Stimulated activated memory B cell treated with anti-CD40 and anti-IgM and Interleukin-4, amounts not matched to agents 10 μg/mL and 1 μg/mL and 100 μg/mL, for 72 hours (primary cell): ENCODE data around the gene SCIMP.

Experiments used
- ATAC-seq: fragments of 150-1000 bp; cut with Tn5 transposase; 2 replicates; pipeline ENCODE4 v1.10.0; 2021
- H3K27ac Mint-ChIP-seq: one replicate; pipeline ENCODE4 v1.8.0; 2022; ENCODE audit warnings: mild to moderate bottlenecking, mixed read lengths
- H3K27me3 Mint-ChIP-seq: one replicate; pipeline ENCODE4 v1.8.0; 2022; ENCODE audit warnings: mixed read lengths
- H3K36me3 Mint-ChIP-seq: one replicate; pipeline ENCODE4 v1.8.0; 2022; ENCODE audit warnings: mixed read lengths
- H3K4me1 Mint-ChIP-seq: one replicate; pipeline ENCODE4 v1.8.0; 2022; ENCODE audit warnings: mixed read lengths
- H3K4me3 Mint-ChIP-seq: one replicate; pipeline ENCODE4 v1.8.0; 2022; ENCODE audit warnings: mild to moderate bottlenecking, moderate library complexity, mixed read lengths
- H3K9me3 Mint-ChIP-seq: one replicate; pipeline ENCODE4 v1.8.0; 2022; ENCODE audit warnings: mixed read lengths

The SCIMP gene

GRCh38 chr17:5234645-5235576 lies at the start of gene SCIMP:
Gene SCIMP (minus strand): TSS chr17:5234860. CDS start chr17:5234755, 105 bp downstream.
- Mint-ChIP-seq H3K27ac (peak within 1 kb of the TSS; percentile 99), H3K27me3 (no peaks in the 10 kb centered on the region), H3K36me3 (peaks cover 59% of the 10 kb centered on the region), H3K4me3 (peak within 1 kb of the TSS; percentile 86), H3K9me3 (peaks cover 4% of the 10 kb centered on the region), H3K4me1 (peaks cover 84% of the 10 kb centered on the region)
- peak; percentile 95 for ATAC-seq

- H3K36me3 Mint-ChIP-seq = peaks cover 10% of the 10 kb centered on the region
- H3K9me3 Mint-ChIP-seq = no peaks in the 10 kb centered on the region
- H3K27ac Mint-ChIP-seq = peak overlapping the region; percentile 81
- H3K4me1 Mint-ChIP-seq = peaks cover 52% of the 10 kb centered on the region
- H3K27me3 Mint-ChIP-seq = no peaks in the 10 kb centered on the region
- H3K4me3 Mint-ChIP-seq = peak overlapping the region; percentile 90
- no peak for ATAC-seq
These were observed 49.1 kb upstream of the SCIMP start for GRCh38 chr17:5283571-5284315.

- Mint-ChIP-seq H3K27me3 (no peaks in the 10 kb centered on the region), H3K36me3 (peaks cover 10% of the 10 kb centered on the region), H3K4me3 (peak overlapping the region; percentile 90), H3K9me3 (no peaks in the 10 kb centered on the region), H3K27ac (peak overlapping the region; percentile 81), H3K4me1 (peaks cover 42% of the 10 kb centered on the region)
- peak; percentile 72 for ATAC-seq
These were observed 48.1 kb upstream of the SCIMP start for GRCh38 chr17:5282642-5283217.

GRCh38 chr17:5281814-5282641 lies 47.4 kb upstream of the SCIMP start, which contains the start of gene RABEP1:
Gene RABEP1 (plus strand): TSS chr17:5282284. CDS start chr17:5282487, 203 bp downstream.
- Mint-ChIP-seq H3K27ac (peak within 1 kb of the TSS; percentile 81), H3K4me1 (peaks cover 37% of the 10 kb centered on the region), H3K4me3 (peak within 1 kb of the TSS; percentile 90), H3K9me3 (no peaks in the 10 kb centered on the region), H3K36me3 (peaks cover 9% of the 10 kb centered on the region), H3K27me3 (no peaks in the 10 kb centered on the region)
- peak; percentile 91 for ATAC-seq

GRCh38 chr17:5272322-5272721 lies 37.7 kb upstream of the SCIMP start:
- H3K9me3 Mint-ChIP-seq = no peaks in the 10 kb centered on the region
- H3K4me3 Mint-ChIP-seq = no peak overlapping the region
- H3K27ac Mint-ChIP-seq = no peak overlapping the region
- no peak for ATAC-seq
- H3K27me3 Mint-ChIP-seq = no peaks in the 10 kb centered on the region
- H3K4me1 Mint-ChIP-seq = no peaks in the 10 kb centered on the region
- H3K36me3 Mint-ChIP-seq = no peaks in the 10 kb centered on the region

- Mint-ChIP-seq H3K27me3 (no peaks in the 10 kb centered on the region), H3K4me3 (no peak overlapping the region), H3K36me3 (no peaks in the 10 kb centered on the region), H3K9me3 (no peaks in the 10 kb centered on the region), H3K4me1 (no peaks in the 10 kb centered on the region), H3K27ac (no peak overlapping the region)
- no peak for ATAC-seq
These were observed 34.7 kb upstream of the SCIMP start for GRCh38 chr17:5269241-5269960.

- no peak overlapping the region for H3K27ac Mint-ChIP-seq
- H3K36me3 Mint-ChIP-seq = no peaks in the 10 kb centered on the region
- ATAC-seq = no peak
- no peaks in the 10 kb centered on the region for H3K9me3 Mint-ChIP-seq
- H3K27me3 Mint-ChIP-seq = no peaks in the 10 kb centered on the region
- H3K4me1 Mint-ChIP-seq = peaks cover 6% of the 10 kb centered on the region
- H3K4me3 Mint-ChIP-seq = no peak overlapping the region
These were observed 30.2 kb upstream of the SCIMP start for GRCh38 chr17:5264893-5265292.

- Mint-ChIP-seq H3K4me3 (no peak overlapping the region), H3K9me3 (no peaks in the 10 kb centered on the region), H3K27me3 (no peaks in the 10 kb centered on the region), H3K4me1 (peaks cover 6% of the 10 kb centered on the region), H3K36me3 (no peaks in the 10 kb centered on the region), H3K27ac (no peak overlapping the region)
- ATAC-seq = no peak
These were observed 28.8 kb upstream of the SCIMP start for GRCh38 chr17:5263441-5263840.

- Mint-ChIP-seq H3K27ac (peak overlapping the region; percentile 46), H3K9me3 (no peaks in the 10 kb centered on the region)
These were observed 27.8 kb upstream of the SCIMP start for GRCh38 chr17:5262416-5262991.

GRCh38 chr17:5260542-5260941 lies 25.9 kb upstream of the SCIMP start:
- H3K27me3 Mint-ChIP-seq = no peaks in the 10 kb centered on the region
- no peaks in the 10 kb centered on the region for H3K36me3 Mint-ChIP-seq
- no peak overlapping the region for H3K4me3 Mint-ChIP-seq
- peaks cover 28% of the 10 kb centered on the region for H3K4me1 Mint-ChIP-seq
- no peak for ATAC-seq
- no peaks in the 10 kb centered on the region for H3K9me3 Mint-ChIP-seq
- no peak overlapping the region for H3K27ac Mint-ChIP-seq

More at GRCh38 chr17:5262416-5262991, 27.8 kb upstream of the SCIMP start:
- H3K4me3 Mint-ChIP-seq = no peak overlapping the region
- ATAC-seq = no peak
- H3K36me3 Mint-ChIP-seq = no peaks in the 10 kb centered on the region
- H3K4me1 Mint-ChIP-seq = peaks cover 15% of the 10 kb centered on the region
- H3K27me3 Mint-ChIP-seq = no peaks in the 10 kb centered on the region

- ATAC-seq = no peak
- Mint-ChIP-seq H3K4me1 (peaks cover 45% of the 10 kb centered on the region), H3K27ac (peak overlapping the region; percentile 47), H3K27me3 (no peaks in the 10 kb centered on the region), H3K4me3 (no peak overlapping the region), H3K9me3 (no peaks in the 10 kb centered on the region), H3K36me3 (no peaks in the 10 kb centered on the region)
These were observed 22.5 kb upstream of the SCIMP start for GRCh38 chr17:5257124-5257523.

- Mint-ChIP-seq H3K4me1 (peaks cover 45% of the 10 kb centered on the region), H3K4me3 (peak overlapping the region; percentile 54), H3K36me3 (no peaks in the 10 kb centered on the region), H3K27ac (peak overlapping the region; percentile 80), H3K27me3 (no peaks in the 10 kb centered on the region), H3K9me3 (no peaks in the 10 kb centered on the region)
- peak; percentile 91 for ATAC-seq
These were observed 20.4 kb upstream of the SCIMP start for GRCh38 chr17:5254903-5255521.

- no peak for ATAC-seq
- Mint-ChIP-seq H3K4me1 (peaks cover 51% of the 10 kb centered on the region), H3K4me3 (peak overlapping the region; percentile 54), H3K27me3 (no peaks in the 10 kb centered on the region), H3K27ac (peak overlapping the region; percentile 80), H3K36me3 (peaks cover 5% of the 10 kb centered on the region), H3K9me3 (no peaks in the 10 kb centered on the region)
These were observed 19.8 kb upstream of the SCIMP start for GRCh38 chr17:5254414-5254813.
